ENCODE measurements around the gene ARSH.
"Not testable (repeated sequence)": the region's sequence is repeated elsewhere in the genome, so short reads cannot be mapped to it uniquely, and the experiment has no call there.

Gene ARSH

DNA sequence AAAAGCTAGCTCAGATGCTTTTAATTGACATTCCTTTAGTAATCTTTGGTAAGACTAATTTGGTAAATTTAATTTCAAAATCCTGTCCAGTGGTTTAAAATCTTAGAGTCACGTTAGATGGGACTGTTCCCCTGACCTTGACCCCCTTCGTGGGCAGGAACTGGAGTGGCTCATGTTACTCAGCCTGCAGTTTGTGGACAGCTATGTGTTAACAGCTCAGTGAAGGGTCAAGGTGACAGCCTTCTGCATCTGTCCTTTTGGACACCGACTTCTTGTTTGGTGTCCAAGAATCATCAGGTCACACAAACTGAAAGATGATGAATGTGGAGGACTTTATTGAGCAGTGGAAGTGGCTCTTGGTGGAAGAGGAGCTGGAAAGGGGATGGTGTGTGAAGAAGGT lies 37.9 kb downstream of the ARSH start:
- Histone ChIP-seq H3K27me3 (no peaks in the 10 kb centered on the region), H3K9me3 (no peaks in the 10 kb centered on the region), H3K27ac (no peak overlapping the region), H3K4me3 (no peak overlapping the region), H3K4me1 (no peaks in the 10 kb centered on the region), H3K36me3 (no peaks in the 10 kb centered on the region)
- TF ChIP-seq CTCF (IDR thresholded peaks at IDR 0.05): no peak
- DNase-seq: no peak
- intact Hi-C loops (cut with DNase I; ENCODE audit: low total_unique reads): no loop called here

- no peaks in the 10 kb centered on the region for H3K27me3 ChIP-seq
- no peak for TF ChIP-seq CTCF (IDR thresholded peaks at IDR 0.05)
- H3K36me3 ChIP-seq: no peaks in the 10 kb centered on the region
- intact Hi-C loops (cut with DNase I; ENCODE audit: low total_unique reads): no loop called here
- no peak for DNase-seq
- no peak overlapping the region for H3K4me3 ChIP-seq
- no peaks in the 10 kb centered on the region for H3K4me1 ChIP-seq
- no peaks in the 10 kb centered on the region for H3K9me3 ChIP-seq
- H3K27ac ChIP-seq: no peak overlapping the region
Measured at GRCh38 chrX:3044671-3045070, 38.3 kb downstream of the ARSH start.

DNA sequence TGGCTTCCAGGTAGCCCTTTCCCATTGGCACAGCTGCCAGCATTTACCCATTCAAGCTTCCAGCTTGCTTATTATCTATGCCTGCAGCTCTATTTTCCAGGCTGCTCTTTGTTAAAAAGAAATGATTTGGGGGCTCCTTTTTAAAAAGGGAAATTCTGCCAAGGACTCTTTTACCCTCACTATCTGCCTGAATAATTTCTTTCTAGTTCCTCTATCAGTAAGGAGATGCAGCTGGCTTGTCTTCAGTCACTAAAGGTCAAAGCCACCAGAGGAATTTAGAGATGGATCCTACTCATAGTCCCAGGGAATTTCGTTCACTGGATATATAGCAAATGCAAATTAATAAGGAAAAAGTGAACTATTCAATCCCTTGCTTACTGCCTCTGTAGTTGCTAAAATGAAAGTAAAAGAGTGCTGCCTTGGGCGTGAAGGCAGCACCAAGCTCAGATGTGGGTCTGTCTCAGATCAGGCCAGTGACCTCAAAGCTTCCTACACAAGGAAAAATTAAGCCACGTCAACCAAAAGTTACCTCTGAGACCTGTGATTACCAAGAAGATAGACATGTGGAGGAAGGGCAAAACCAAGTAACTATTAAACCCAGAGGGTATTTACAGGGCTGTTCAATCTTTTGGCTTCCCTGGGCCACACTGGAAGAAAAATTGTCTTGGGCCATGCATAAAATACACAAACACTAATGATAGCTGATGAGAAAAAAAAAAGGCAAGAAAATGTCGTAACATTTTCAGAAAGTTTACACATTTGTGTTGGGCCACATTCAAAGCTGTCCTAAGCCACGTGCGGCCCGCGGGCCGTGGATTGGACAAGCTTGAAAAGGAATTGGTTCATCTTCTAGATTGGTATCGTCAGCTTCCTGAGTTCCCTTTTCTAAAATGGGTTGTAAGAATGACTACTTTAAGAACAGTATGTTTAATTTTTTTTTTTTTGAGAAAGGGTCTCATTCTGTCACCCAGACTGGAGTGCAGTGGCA lies 40.2 kb downstream of the ARSH start:
- intact Hi-C loops (cut with DNase I; ENCODE audit: low total_unique reads): no loop called here
- no peak for TF ChIP-seq CTCF (IDR thresholded peaks at IDR 0.05)
- H3K27ac ChIP-seq: no peak overlapping the region
- H3K4me1 ChIP-seq: no peaks in the 10 kb centered on the region
- no peak overlapping the region for H3K4me3 ChIP-seq
- H3K27me3 ChIP-seq: no peaks in the 10 kb centered on the region
- no peaks in the 10 kb centered on the region for H3K36me3 ChIP-seq
- H3K9me3 ChIP-seq: no peaks in the 10 kb centered on the region
- DNase-seq: no peak

DNA sequence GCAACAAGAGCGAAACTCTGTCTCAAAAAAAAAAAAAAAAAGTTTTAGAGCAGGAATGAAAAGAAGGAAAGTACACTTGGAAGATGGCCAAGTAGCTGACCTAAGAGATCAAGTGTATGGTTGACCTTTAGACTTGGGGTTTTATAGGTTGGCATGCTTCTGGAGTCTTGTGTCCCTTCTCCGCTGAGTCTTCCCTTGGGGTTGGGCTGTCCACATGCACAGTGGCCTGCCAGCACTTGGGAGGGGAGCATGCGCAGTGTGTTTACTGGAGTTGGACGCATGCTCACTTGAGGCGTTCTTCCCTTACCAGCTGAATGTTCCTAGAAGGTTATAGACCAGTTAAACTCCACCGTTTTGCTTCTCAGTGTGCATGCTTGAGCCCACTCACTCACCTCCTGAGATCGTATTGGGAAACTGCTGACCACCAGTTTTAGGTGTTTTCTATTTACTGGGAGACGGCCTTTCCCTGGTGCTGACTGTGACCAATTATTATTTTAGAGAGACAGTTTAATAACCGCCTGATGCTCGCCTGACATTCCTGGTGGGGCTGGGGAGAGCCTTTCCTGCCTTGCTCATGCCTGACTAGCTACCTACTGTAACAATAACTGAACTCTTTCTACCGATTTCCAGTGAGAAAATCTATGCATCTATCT lies 44.3 kb downstream of the ARSH start:
- H3K27ac ChIP-seq; H3K36me3 ChIP-seq; H3K27me3 ChIP-seq; H3K4me3 ChIP-seq; H3K4me1 ChIP-seq; intact Hi-C loops (cut with DNase I; ENCODE audit: low total_unique reads); DNase-seq; H3K9me3 ChIP-seq: not testable (repeated sequence)

DNA sequence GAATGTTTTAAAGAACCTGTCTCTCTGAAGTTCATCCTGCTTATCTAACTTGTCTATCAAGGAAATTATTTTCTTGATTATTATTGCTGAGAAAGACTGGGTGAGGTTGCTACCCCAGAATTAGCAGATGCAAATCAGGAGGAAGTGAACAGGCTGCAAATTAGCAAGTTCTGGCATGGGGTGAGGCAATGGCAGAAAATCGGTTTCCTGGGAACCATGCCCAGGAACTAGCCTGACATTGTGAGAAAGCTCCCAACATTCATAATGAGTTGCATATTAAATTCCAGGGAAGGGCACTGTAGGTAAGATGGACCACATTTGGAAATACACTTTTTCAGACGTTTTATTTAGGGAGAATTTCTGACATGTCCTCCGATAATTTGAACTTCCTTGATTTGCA lies 46.5 kb downstream of the ARSH start:
- no peaks in the 10 kb centered on the region for H3K36me3 ChIP-seq
- no peaks in the 10 kb centered on the region for H3K4me1 ChIP-seq
- no peak for TF ChIP-seq CTCF (IDR thresholded peaks at IDR 0.05)
- H3K4me3 ChIP-seq: no peak overlapping the region
- no peak overlapping the region for H3K27ac ChIP-seq
- no peak for DNase-seq
- H3K27me3 ChIP-seq: no peaks in the 10 kb centered on the region
- intact Hi-C loops (cut with DNase I; ENCODE audit: low total_unique reads): no loop called here
- H3K9me3 ChIP-seq: no peaks in the 10 kb centered on the region

GRCh38 chrX:3066555-3066954 lies 60.2 kb downstream of the ARSH start:
- no peaks in the 10 kb centered on the region for H3K9me3 ChIP-seq
- TF ChIP-seq CTCF (IDR thresholded peaks at IDR 0.05): no peak
- intact Hi-C loops (cut with DNase I; ENCODE audit: low total_unique reads): no loop called here
- no peaks in the 10 kb centered on the region for H3K27me3 ChIP-seq
- no peak overlapping the region for H3K27ac ChIP-seq
- DNase-seq: no peak
- H3K4me1 ChIP-seq: no peaks in the 10 kb centered on the region
- no peak overlapping the region for H3K4me3 ChIP-seq
- H3K36me3 ChIP-seq: no peaks in the 10 kb centered on the region
